Common myeloid progenitor, CD34-positive (primary cell): Measurements from ENCODE around the gene JAG1.

Experiments
- CTCF ChIA-PET: fragments of 350-600 bp; sonication (Branson Sonifier 250); formaldehyde crosslinking; loops from one replicate; lab custom pipeline; 2021; ENCODE audit warnings: antibody characterized with exemption; lab: Charles Lee
- POLR2A ChIA-PET: fragments of 350-600 bp; sonication (Branson Sonifier 250); formaldehyde crosslinking; loops from one replicate; lab custom pipeline; 2021; ENCODE audit warnings: antibody characterized with exemption; lab: Charles Lee
- DNase-seq, 3 donors: peaks; one replicate each; pipeline versions ENCODE4 v3.0.0 to v3.0.0-alpha.2; 2013
- H3K27ac ChIP-seq, 2 experiments: 1 replicate in 1 of 2; 2 replicates in 1 of 2; pipeline ENCODE4 v1.7.0; 2013; ENCODE audit warnings: inconsistent platforms in 2 of 2, low read length in 2 of 2, mild to moderate bottlenecking in 2 of 2, low read depth in 1 of 2, moderate library complexity in 1 of 2; ENCODE audit not compliant: severe bottlenecking in 2 of 2, insufficient read depth in 1 of 2, poor library complexity in 1 of 2
- H3K27me3 ChIP-seq, 5 experiments: replicated peaks in 2 of 5; 1 replicate in 3 of 5; 2 replicates in 2 of 5; pipeline versions ENCODE4 v1.6.1 to v1.7.0; 2013; ENCODE audit warnings: low read length in 4 of 5, mild to moderate bottlenecking in 2 of 5, moderate library complexity in 2 of 5, inconsistent platforms in 1 of 5; ENCODE audit not compliant: insufficient read depth in 5 of 5, control insufficient read depth in 4 of 5
- H3K36me3 ChIP-seq, 4 experiments: 1 replicate in 2 of 4; 2 replicates in 2 of 4; pipeline versions ENCODE4 v1.6.1 to v1.7.0; 2013; ENCODE audit warnings: low read length in 3 of 4, control low read depth in 1 of 4, mild to moderate bottlenecking in 1 of 4; ENCODE audit not compliant: control insufficient read depth in 4 of 4, insufficient read depth in 4 of 4
- H3K4me1 ChIP-seq, 4 experiments: 1 replicate in 3 of 4; 2 replicates in 1 of 4; pipeline versions ENCODE4 v1.6.1 to v1.7.1; 2013; ENCODE audit warnings: low read length in 3 of 4, mild to moderate bottlenecking in 3 of 4, control low read depth in 1 of 4, inconsistent platforms in 1 of 4, moderate library complexity in 1 of 4; ENCODE audit not compliant: control insufficient read depth in 4 of 4, insufficient read depth in 4 of 4; ENCODE audit errors: control extremely low read depth in 1 of 4
- H3K4me3 ChIP-seq, 7 experiments: 1 replicate in 4 of 7; 2 replicates in 3 of 7; pipeline versions ENCODE4 v1.5.1 to v1.7.0; 2013; ENCODE audit warnings: mild to moderate bottlenecking in 7 of 7, low read length in 6 of 7, moderate library complexity in 6 of 7, inconsistent platforms in 2 of 7, low read depth in 2 of 7, control low read depth in 1 of 7; ENCODE audit not compliant: insufficient read depth in 4 of 7, control insufficient read depth in 1 of 7; ENCODE audit errors: extremely low read depth in 1 of 7
- H3K9me3 ChIP-seq, 5 experiments: 1 replicate in 4 of 5; 2 replicates in 1 of 5; pipeline versions ENCODE4 v1.6.1 to v1.7.1; 2013; ENCODE audit warnings: low read length in 4 of 5, mild to moderate bottlenecking in 2 of 5, inconsistent platforms in 1 of 5, low read depth in 1 of 5, moderate library complexity in 1 of 5; ENCODE audit not compliant: control insufficient read depth in 4 of 5, insufficient read depth in 2 of 5; ENCODE audit errors: control extremely low read depth in 1 of 5
- whole genome bisulfite sequencing: methylation state at CpG from one replicate; pipeline ENCODE4 v1.1.5; 2013; ENCODE audit not compliant: insufficient coverage; 5-methylcytosine and 5-hydroxymethylcytosine counted together

JAG1 gene

GRCh38 chr20:10639077-10639736, 34.6 kb downstream of the JAG1 start:
- Histone ChIP-seq H3K27ac (no peak overlapping the region), H3K9me3 (no peaks in the 10 kb centered on the region), H3K4me1 (peaks cover 0 to 25% (median 6%) of the 10 kb centered on the region in 4 experiments), H3K36me3 (peaks cover 0 to 57% (median 13%) of the 10 kb centered on the region in 4 experiments), H3K27me3 (no peaks in the 10 kb centered on the region), H3K4me3 (no peak overlapping the region)
- over 99% methylated on average over 12 of the region's 23 CpGs for WGBS
- ChIA-PET CTCF (interaction anchor here (0.7 to 1.5 kb wide), 2 partner anchors 10 to 159 kb away, joined by 3 to 4 read pairs; no protein-coding TSS in a partner anchor), POLR2A (no interaction called here)
- no peak for DNase-seq

GRCh38 chr20:10637563-10637962, 36.2 kb downstream of the JAG1 start:
- H3K27me3 ChIP-seq = no peaks in the 10 kb centered on the region
- H3K36me3 ChIP-seq = peaks cover 0 to 49% (median 14%) of the 10 kb centered on the region in 4 experiments
- no peaks in the 10 kb centered on the region for H3K9me3 ChIP-seq
- WGBS = 94% methylated on average over 5 of the region's 6 CpGs
- no peak overlapping the region for H3K4me3 ChIP-seq
- ChIA-PET POLR2A (no interaction called here), CTCF (interaction anchor here (0.6 kb wide), 1 partner anchor 85 kb away, joined by 3 read pairs; no protein-coding TSS in a partner anchor)
- no peak overlapping the region for H3K27ac ChIP-seq
- H3K4me1 ChIP-seq = peaks cover 0 to 9% (median 0%) of the 10 kb centered on the region in 4 experiments
- DNase-seq = no peak

GRCh38 chr20:10637031-10637559, 36.7 kb downstream of the JAG1 start:
- H3K4me1 ChIP-seq = peaks cover 0 to 9% (median 0%) of the 10 kb centered on the region in 4 experiments
- POLR2A ChIA-PET = interaction anchor here (0.6 kb wide), 1 partner anchor 487 kb away, joined by 3 read pairs; no protein-coding TSS in a partner anchor
- CTCF ChIA-PET = interaction anchor here (0.6 to 1.2 kb wide), 2 partner anchors 10 to 1528 kb away, joined by 3 read pairs; no protein-coding TSS in a partner anchor
- no peaks in the 10 kb centered on the region for H3K9me3 ChIP-seq
- H3K36me3 ChIP-seq = peaks cover 0 to 44% (median 13%) of the 10 kb centered on the region in 4 experiments
- peak in 1 of 3 donors; percentile 19 for DNase-seq
- WGBS = 53% methylated on average over 8 of the region's 10 CpGs
- H3K27me3 ChIP-seq = no peaks in the 10 kb centered on the region
- no peak overlapping the region for H3K27ac ChIP-seq
- no peak overlapping the region for H3K4me3 ChIP-seq

GRCh38 chr20:10636326-10636818, 37.4 kb downstream of the JAG1 start:
- peaks cover 0 to 9% (median 0%) of the 10 kb centered on the region in 4 experiments for H3K4me1 ChIP-seq
- no peak for DNase-seq
- no peaks in the 10 kb centered on the region for H3K9me3 ChIP-seq
- CTCF ChIA-PET = interaction anchor here (0.6 to 1.2 kb wide), 2 partner anchors 10 to 1529 kb away, joined by 3 read pairs; no protein-coding TSS in a partner anchor
- 100% methylated on average over 5 of the region's 5 CpGs for WGBS
- H3K36me3 ChIP-seq = peaks cover 0 to 37% (median 10%) of the 10 kb centered on the region in 4 experiments
- POLR2A ChIA-PET = no interaction called here
- H3K27ac ChIP-seq = no peak overlapping the region
- no peaks in the 10 kb centered on the region for H3K27me3 ChIP-seq
- H3K4me3 ChIP-seq = no peak overlapping the region

GRCh38 chr20:10635476-10636208, 38.2 kb downstream of the JAG1 start:
- 98% methylated on average over 4 of the region's 5 CpGs for WGBS
- CTCF ChIA-PET = interaction anchor here (0.7 to 1.2 kb wide), 2 partner anchors 11 to 36 kb away, joined by 3 read pairs; no protein-coding TSS in a partner anchor
- POLR2A ChIA-PET = no interaction called here

GRCh38 chr20:10634683-10635411, 39.0 kb downstream of the JAG1 start:
- H3K4me1 ChIP-seq = peaks cover 0 to 9% (median 0%) of the 10 kb centered on the region in 4 experiments
- no peaks in the 10 kb centered on the region for H3K27me3 ChIP-seq
- peaks cover 0 to 25% (median 7%) of the 10 kb centered on the region in 4 experiments for H3K36me3 ChIP-seq
- DNase-seq = no peak
- ChIA-PET CTCF (no interaction called here), POLR2A (no interaction called here)
- no peak overlapping the region for H3K4me3 ChIP-seq
- no peaks in the 10 kb centered on the region for H3K9me3 ChIP-seq
- 96% methylated on average over 8 of the region's 11 CpGs for WGBS
- H3K27ac ChIP-seq = no peak overlapping the region

More at GRCh38 chr20:10635476-10636208, 38.2 kb downstream of the JAG1 start:
- H3K27me3 ChIP-seq = no peaks in the 10 kb centered on the region
- H3K4me1 ChIP-seq = peaks cover 0 to 9% (median 0%) of the 10 kb centered on the region in 4 experiments
- H3K36me3 ChIP-seq = peaks cover 0 to 31% (median 8%) of the 10 kb centered on the region in 4 experiments
- H3K9me3 ChIP-seq = no peaks in the 10 kb centered on the region
- no peak for DNase-seq
- no peak overlapping the region for H3K27ac ChIP-seq
- H3K4me3 ChIP-seq = no peak overlapping the region
